Stomach (tissue), 9 donors: ENCODE measurements around the gene ZNF90. TPM values are rescaled to one million over a fixed set of nuclear protein-coding genes. Genes with fewer than 3 reads are reported as not detected.
A peak's percentile ranks its signal among the peaks of the same experiment; 100 is the strongest.
"Not testable (repeated sequence)": the region's sequence is repeated elsewhere in the genome, so short reads cannot be mapped to it uniquely, and the experiment has no call there.

Experiments used
- DNase-seq, 2 donors: peaks; one replicate each; pipeline versions ENCODE4 v3.0.0 to v3.0.0-alpha.2; 2013 to 2019
- H3K27ac ChIP-seq, 5 donors: fragments of 200-600 bp in 4 of 5; sonication (generic) in 4 of 5; one replicate each; pipeline ENCODE4 v1.5.1; 2013 to 2019; ENCODE audit warnings: mild to moderate bottlenecking in 1 of 5, moderate library complexity in 1 of 5
- H3K27me3 ChIP-seq, 3 donors: fragments of 200-600 bp; sonication (generic); one replicate each; pipeline ENCODE4 v1.5.1; 2017 to 2019; ENCODE audit warnings: mixed run types in 1 of 3
- H3K36me3 ChIP-seq, 4 donors: fragments of 200-600 bp; sonication (generic); 1 replicate in 3 of 4; 2 replicates in 1 of 4; pipeline ENCODE4 v1.5.1; 2016 to 2019
- H3K4me1 ChIP-seq, 4 donors: fragments of 200-600 bp; sonication (generic); one replicate each; pipeline ENCODE4 v1.5.1; 2016 to 2019
- H3K4me3 ChIP-seq, 4 donors: fragments of 200-600 bp; sonication (generic) in 3 of 4; one replicate each; pipeline ENCODE4 v1.5.1; 2016 to 2019; ENCODE audit warnings: mild to moderate bottlenecking in 1 of 4
- H3K9me3 ChIP-seq, 4 donors: fragments of 200-600 bp; sonication (generic); one replicate each; pipeline ENCODE4 v1.5.1; 2016 to 2019
- CTCF ChIP-seq, 7 experiments: fragments of 450-650 bp in 4 of 7; fragments of 200-600 bp in 3 of 7; sonication (generic) in 3 of 7; IDR thresholded peaks; one replicate each; pipeline ENCODE4 v1.5.1; 2016 to 2019; ENCODE audit warnings: antibody characterized with exemption in 7 of 7, control low read depth in 2 of 7, mild to moderate bottlenecking in 1 of 7
- EP300 ChIP-seq: sonication (generic); formaldehyde crosslinking; IDR thresholded peaks from one replicate; pipeline ENCODE4 v1.6.1; 2017; ENCODE audit warnings: antibody characterized with exemption
- POLR2A ChIP-seq, 4 donors: fragments of 450-650 bp; IDR thresholded peaks; one replicate each; pipeline ENCODE4 v1.6.1; 2016; ENCODE audit warnings: antibody characterized with exemption in 4 of 4, control low read depth in 2 of 4, mild to moderate bottlenecking in 1 of 4, moderate library complexity in 1 of 4
- POLR2AphosphoS5 ChIP-seq, 3 donors: sonication (generic); formaldehyde crosslinking; IDR thresholded peaks; one replicate each; pipeline ENCODE4 v1.6.1; 2016; ENCODE audit warnings: antibody characterized with exemption in 3 of 3
- WGBS, 5 donors: extraction: QIAGEN DNeasy Blood & Tissue Kit in 3 of 5; methylation state at CpG; one replicate each; pipeline versions ENCODE4 v1.1.5 to v1.1.7; 2013 to 2018; 5-methylcytosine and 5-hydroxymethylcytosine counted together
- intact Hi-C: fragments of 100-400 bp; cut with DNase I; formaldehyde crosslinking; loops from one replicate; pipeline ENCODE4 v1.15.1; 2023; ENCODE audit warnings: low total_unique reads
- polyA plus RNA-seq, 3 donors: library from polyadenylated mRNA; stranded (reverse); fragments of 200-250 nt; gene quantifications; one replicate each; pipeline ENCODE4 v1.2.3, GENCODE V29; 2013
- total RNA-seq, 5 donors: library from RNA; depleted of rRNA; stranded (reverse); fragments of >200 nt; gene quantifications; one replicate each; pipeline versions ENCODE4 v1.1.0 to v1.2.3, GENCODE V29; 2014 to 2016
- donor health status: healthy with polysubstance abuse.
- donor health status: Bipolar disorder and iron deficiency.
- donor health status: healthy.

The ZNF90 gene
- total and polyA plus RNA-seq, 8 donors = 1.4 to 67.1 (median 2.2) TPM

- WGBS, 5 donors = 86 to 94% (median 92%) methylated on average over 5 of the region's 5 CpGs
Observed at GRCh38 chr19:20072936-20073335, 4.9 kb upstream of the ZNF90 start.

GRCh38 chr19:20078581-20079031 lies 806 bp downstream of the ZNF90 start:
- peak in 1 of 2 donors; percentile 65 for DNase-seq
- Histone ChIP-seq H3K27ac (peak overlapping the region; percentile 49 to 76 (median 71)), H3K4me1 (peaks cover 8 to 25% (median 19%) of the 10 kb centered on the region in 4 donors), H3K36me3 (peaks cover 0 to 9% (median 0%) of the 10 kb centered on the region in 4 donors), H3K27me3 (no peaks in the 10 kb centered on the region), H3K9me3 (no peaks in the 10 kb centered on the region), H3K4me3 (peak overlapping the region; percentile 50 to 78 (median 58))
- intact Hi-C loops = no loop called here
- TF ChIP-seq EP300 (no peak), POLR2AphosphoS5 (IDR thresholded peaks at IDR 0.05) (no peak), POLR2A (IDR thresholded peaks at IDR 0.05) (no peak), CTCF (IDR thresholded peaks at IDR 0.05) (no peak)
- WGBS, 5 donors = 1 to 3% (median 2%) methylated on average over 19 of the region's 19 CpGs

More at GRCh38 chr19:20072936-20073335, 4.9 kb upstream of the ZNF90 start:
- Histone ChIP-seq H3K27me3 (peaks cover 0 to 5% (median 4%) of the 10 kb centered on the region in 3 donors), H3K4me3 (no peak overlapping the region), H3K27ac (no peak overlapping the region), H3K36me3 (no peaks in the 10 kb centered on the region), H3K9me3 (peaks cover 0 to 5% (median 0%) of the 10 kb centered on the region in 4 donors), H3K4me1 (peaks cover 0 to 5% (median 1%) of the 10 kb centered on the region in 4 donors)
- DNase-seq = no peak
- intact Hi-C loops = no loop called here
- no peak for TF ChIP-seq POLR2A (IDR thresholded peaks at IDR 0.05)
- TF ChIP-seq CTCF (IDR thresholded peaks at IDR 0.05) = no peak

GRCh38 chr19:20079476-20079875 lies 1.7 kb downstream of the ZNF90 start:
- intact Hi-C loops = no loop called here
- TF ChIP-seq POLR2A (IDR thresholded peaks at IDR 0.05) = no peak
- TF ChIP-seq CTCF (IDR thresholded peaks at IDR 0.05) = no peak
- no peak for TF ChIP-seq EP300
- TF ChIP-seq POLR2AphosphoS5 (IDR thresholded peaks at IDR 0.05) = no peak
- Histone ChIP-seq H3K27ac (no peak overlapping the region), H3K27me3 (no peaks in the 10 kb centered on the region), H3K4me3 (peak overlapping the region in 1 of 4 donors; percentile 53), H3K4me1 (peaks cover 8 to 25% (median 19%) of the 10 kb centered on the region in 4 donors), H3K36me3 (peaks cover 0 to 9% (median 0%) of the 10 kb centered on the region in 4 donors), H3K9me3 (no peaks in the 10 kb centered on the region)
- 25 to 55% (median 45%) methylated on average over 8 of the region's 8 CpGs for WGBS, 5 donors
- peak in 1 of 2 donors; percentile 15 for DNase-seq

- Histone ChIP-seq H3K4me3 (no peak overlapping the region), H3K27me3 (no peaks in the 10 kb centered on the region), H3K36me3 (peaks cover 0 to 9% (median 0%) of the 10 kb centered on the region in 4 donors), H3K4me1 (peaks cover 8 to 25% (median 19%) of the 10 kb centered on the region in 4 donors), H3K9me3 (no peaks in the 10 kb centered on the region), H3K27ac (no peak overlapping the region)
- TF ChIP-seq POLR2AphosphoS5 (IDR thresholded peaks at IDR 0.05) = no peak
- no peak for TF ChIP-seq EP300
- no peak for TF ChIP-seq POLR2A (IDR thresholded peaks at IDR 0.05)
- no peak for TF ChIP-seq CTCF (IDR thresholded peaks at IDR 0.05)
- 28 to 60% (median 37%) methylated on average over 3 of the region's 3 CpGs for WGBS, 5 donors
- intact Hi-C loops = no loop called here
- peak in 1 of 2 donors; percentile 6 for DNase-seq
Observed at GRCh38 chr19:20080656-20081055, 2.9 kb downstream of the ZNF90 start.

- H3K4me1 ChIP-seq = peaks cover 8 to 25% (median 19%) of the 10 kb centered on the region in 4 donors
- H3K27me3 ChIP-seq, intact Hi-C loops, H3K4me3 ChIP-seq, H3K27ac ChIP-seq, H3K9me3 ChIP-seq, H3K36me3 ChIP-seq: not testable (repeated sequence)
- peak in 1 of 2 donors; percentile 7 for DNase-seq
- 55 to 82% (median 76%) methylated on average over 3 of the region's 3 CpGs for WGBS, 5 donors
Observed at GRCh38 chr19:20082232-20082833, 4.5 kb downstream of the ZNF90 start.

- DNase-seq, H3K27me3 ChIP-seq, H3K36me3 ChIP-seq, H3K9me3 ChIP-seq, intact Hi-C loops, H3K27ac ChIP-seq, H3K4me3 ChIP-seq: not testable (repeated sequence)
- peaks cover 8 to 20% (median 18%) of the 10 kb centered on the region in 4 donors for H3K4me1 ChIP-seq
- WGBS, 5 donors = 64 to 71% (median 68%) methylated on average over 7 of the region's 7 CpGs
Observed at GRCh38 chr19:20082876-20083275, 5.1 kb downstream of the ZNF90 start.
